ENCODE measurements around the gene ADD3.

DNA sequence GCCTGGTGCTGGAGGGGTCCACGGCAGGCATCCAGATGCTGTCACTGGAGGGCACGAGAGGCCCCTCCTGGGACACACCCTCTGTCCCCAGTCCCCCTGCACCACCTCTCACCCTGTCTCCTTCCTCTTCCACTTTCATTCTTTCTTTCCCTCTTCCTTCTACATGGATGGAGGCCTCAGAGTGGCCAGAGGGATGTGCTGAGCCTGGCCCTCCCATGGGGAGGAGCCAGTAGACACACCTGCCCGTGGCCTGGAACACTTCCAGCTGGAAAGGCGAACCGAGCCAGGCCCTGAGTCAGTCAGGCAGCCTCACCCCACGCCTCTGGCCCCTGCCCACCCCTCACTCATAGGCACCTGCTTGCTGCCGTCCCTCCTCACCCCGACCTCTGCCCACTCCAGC lies 143.7 kb downstream of the ADD3 start:
- TF ChIP-seq, protein P1, sequence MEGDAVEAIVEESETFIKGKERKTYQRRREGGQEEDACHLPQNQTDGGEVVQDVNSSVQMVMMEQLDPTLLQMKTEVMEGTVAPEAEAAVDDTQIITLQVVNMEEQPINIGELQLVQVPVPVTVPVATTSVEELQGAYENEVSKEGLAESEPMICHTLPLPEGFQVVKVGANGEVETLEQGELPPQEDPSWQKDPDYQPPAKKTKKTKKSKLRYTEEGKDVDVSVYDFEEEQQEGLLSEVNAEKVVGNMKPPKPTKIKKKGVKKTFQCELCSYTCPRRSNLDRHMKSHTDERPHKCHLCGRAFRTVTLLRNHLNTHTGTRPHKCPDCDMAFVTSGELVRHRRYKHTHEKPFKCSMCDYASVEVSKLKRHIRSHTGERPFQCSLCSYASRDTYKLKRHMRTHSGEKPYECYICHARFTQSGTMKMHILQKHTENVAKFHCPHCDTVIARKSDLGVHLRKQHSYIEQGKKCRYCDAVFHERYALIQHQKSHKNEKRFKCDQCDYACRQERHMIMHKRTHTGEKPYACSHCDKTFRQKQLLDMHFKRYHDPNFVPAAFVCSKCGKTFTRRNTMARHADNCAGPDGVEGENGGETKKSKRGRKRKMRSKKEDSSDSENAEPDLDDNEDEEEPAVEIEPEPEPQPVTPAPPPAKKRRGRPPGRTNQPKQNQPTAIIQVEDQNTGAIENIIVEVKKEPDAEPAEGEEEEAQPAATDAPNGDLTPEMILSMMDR (IDR thresholded peaks at IDR 0.05) = no peak
- TF ChIP-seq POLR2A (IDR thresholded peaks at IDR 0.05) = no peak

Measured in heart left ventricle (tissue), 13 donors.